Activated CD4-positive, alpha-beta memory T cell treated with anti-CD3 and anti-CD28 coated beads, Interleukin-2, amount 10 ng/mL, durations not matched to agents 7 days and 5 days (primary cell): ENCODE measurements around the gene OXCT2. TPM values are rescaled to one million over a fixed set of nuclear protein-coding genes. Genes with fewer than 3 reads are reported as not detected.
"Not testable (repeated sequence)": the region's sequence is repeated elsewhere in the genome, so short reads cannot be mapped to it uniquely, and the experiment has no call there.

Experiments
- CTCF ChIA-PET: fragments of 350-600 bp; sonication (Branson Sonifier 250); formaldehyde crosslinking; loops from one replicate; lab custom pipeline; 2021; ENCODE audit warnings: antibody characterized with exemption, inconsistent platforms; lab: Charles Lee
- POLR2A ChIA-PET: fragments of 350-600 bp; sonication (Branson Sonifier 250); formaldehyde crosslinking; loops from one replicate; lab custom pipeline; 2021; ENCODE audit warnings: antibody characterized with exemption; lab: Charles Lee
- DNase-seq: peaks from one replicate; pipeline ENCODE4 v3.0.0-alpha.2; 2020
- H3K27ac Mint-ChIP-seq: one replicate; pipeline ENCODE4 v1.8.0; 2021; ENCODE audit warnings: mild to moderate bottlenecking, mixed read lengths
- H3K27me3 Mint-ChIP-seq: one replicate; pipeline ENCODE4 v1.8.0; 2021; ENCODE audit warnings: mixed read lengths
- H3K36me3 Mint-ChIP-seq: one replicate; pipeline ENCODE4 v1.8.0; 2021; ENCODE audit warnings: low read depth, mixed read lengths
- H3K4me1 Mint-ChIP-seq: one replicate; pipeline ENCODE4 v1.8.0; 2021; ENCODE audit warnings: mixed read lengths
- H3K4me3 Mint-ChIP-seq: one replicate; pipeline ENCODE4 v1.8.0; 2021; ENCODE audit warnings: mild to moderate bottlenecking, mixed read lengths
- H3K9me3 Mint-ChIP-seq: one replicate; pipeline ENCODE4 v1.8.0; 2021; ENCODE audit warnings: mixed read lengths
- total RNA-seq, 2 experiments: library from RNA; stranded (reverse); gene quantifications; one replicate each; pipeline ENCODE4 v1.2.3, GENCODE V29; 2021

Gene OXCT2
- total RNA-seq, 2 experiments from 2014 or later, result 0.88 to 1.0 TPM

DNA sequence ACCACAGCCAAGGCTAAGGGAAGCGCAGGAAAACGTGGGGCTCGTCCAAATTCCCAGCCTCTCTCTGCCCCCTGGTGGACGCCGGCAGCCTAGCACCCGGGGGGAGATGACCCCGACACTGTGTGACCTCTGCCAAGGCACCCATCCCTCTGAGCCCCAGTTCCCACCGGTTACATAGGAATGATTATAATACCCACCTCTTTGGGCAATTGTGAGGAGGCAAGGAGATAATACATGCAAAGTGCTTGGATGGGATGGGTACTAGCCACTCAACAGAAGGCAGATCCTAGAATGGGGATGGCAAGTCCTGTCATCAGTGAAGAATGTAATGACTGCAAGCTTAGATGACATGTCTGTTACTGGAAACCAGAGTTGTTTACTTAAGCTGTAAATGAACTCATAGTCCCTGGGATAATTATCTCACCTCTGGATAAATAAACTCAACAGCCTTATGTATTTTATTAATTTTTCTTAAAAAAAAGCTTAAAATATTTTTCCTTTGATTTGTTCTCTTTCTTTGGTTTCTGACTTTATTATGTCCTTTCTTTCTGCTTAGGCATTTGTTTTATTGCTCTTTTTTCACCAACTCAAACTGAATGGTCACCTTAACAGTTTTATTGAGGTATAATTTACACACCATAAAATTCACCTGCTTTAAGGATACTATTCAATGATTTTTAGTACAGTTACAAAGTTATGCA lies 28.8 kb upstream of the OXCT2 start:
- H3K27ac Mint-ChIP-seq, result peak overlapping the region; percentile 80
- peaks cover 13% of the 10 kb centered on the region for H3K4me1 Mint-ChIP-seq
- no peaks in the 10 kb centered on the region for H3K27me3 Mint-ChIP-seq
- CTCF ChIA-PET, result interaction anchor here (0.5 to 4.5 kb wide), 24 partner anchors 10 to 393 kb away, joined by 3 to 41 read pairs (median 4); partner anchors contain the start of genes BMP8B, HPCAL4, MYCL and PPIE
- H3K36me3 Mint-ChIP-seq, result no peaks in the 10 kb centered on the region
- POLR2A ChIA-PET, result interaction anchor here (1.2 to 2.8 kb wide), 6 partner anchors 19 to 240 kb away, joined by 3 to 19 read pairs (median 5); partner anchors contain the start of genes CAP1 and PPIE
- no peaks in the 10 kb centered on the region for H3K9me3 Mint-ChIP-seq
- H3K4me3 Mint-ChIP-seq, result peak overlapping the region; percentile 63
- peak; percentile 72 for DNase-seq

DNA sequence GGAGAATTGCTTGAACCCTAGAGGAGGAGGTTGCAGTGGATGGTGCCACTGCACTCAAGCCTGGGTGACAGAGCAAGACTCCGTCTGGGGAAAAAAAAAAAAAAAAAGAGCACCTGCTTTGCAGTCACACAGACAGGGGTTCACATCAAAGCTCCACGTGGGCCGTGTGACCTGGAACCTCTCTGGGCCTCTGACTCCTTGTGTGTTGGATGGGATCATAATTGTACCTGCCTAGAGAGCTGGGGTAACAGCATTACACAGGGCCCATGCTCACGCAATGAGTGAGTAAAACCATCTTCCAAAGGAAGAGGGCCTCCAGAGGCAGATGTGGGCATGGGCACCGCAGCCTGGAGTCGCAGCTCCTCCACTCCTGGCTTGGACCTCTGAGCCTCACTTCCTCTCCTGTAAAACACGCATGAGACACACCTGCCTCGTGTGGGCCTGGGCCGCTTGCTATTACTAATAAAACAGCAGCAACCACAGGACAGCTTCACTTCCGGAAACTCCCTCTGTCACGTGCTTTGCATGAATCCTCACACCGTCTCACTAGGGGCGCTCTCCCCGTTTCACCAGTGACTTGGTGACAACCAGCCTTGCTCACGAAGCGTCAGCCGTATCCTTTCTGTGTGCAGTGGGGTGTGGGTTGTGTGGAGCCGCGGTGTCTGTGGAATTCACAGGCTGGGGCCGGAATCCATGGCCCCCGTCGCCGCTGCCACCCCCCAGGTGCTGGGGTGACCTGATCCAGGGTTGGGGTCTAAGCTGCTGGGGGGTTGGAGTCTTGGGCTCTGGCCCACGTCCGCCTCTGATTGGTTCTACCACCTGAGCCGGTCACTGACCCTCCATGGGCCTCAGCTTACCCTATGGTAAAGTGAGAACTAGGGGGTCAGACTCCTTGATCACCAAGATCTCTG lies 28.0 kb upstream of the OXCT2 start:
- not testable (repeated sequence) for H3K36me3 Mint-ChIP-seq, H3K27me3 Mint-ChIP-seq, H3K9me3 Mint-ChIP-seq
- ChIA-PET POLR2A (interaction anchor here (0.9 to 2.8 kb wide), 12 partner anchors 10 to 241 kb away, joined by 3 to 19 read pairs (median 4); partner anchors contain the start of genes BMP8B, CAP1 and PPIE), CTCF (interaction anchor here (0.7 to 4.5 kb wide), 33 partner anchors 9 to 744 kb away, joined by 3 to 41 read pairs (median 4); partner anchors contain the start of genes BMP8B, HPCAL4, MYCL and PPIE)
- DNase-seq, result peak; percentile 93
- Mint-ChIP-seq H3K4me1 (peaks cover 13% of the 10 kb centered on the region), H3K4me3 (peak overlapping the region; percentile 63), H3K27ac (peak overlapping the region; percentile 80)

- ChIA-PET CTCF (no interaction called here), POLR2A (no interaction called here)
- Mint-ChIP-seq H3K27ac (no peak overlapping the region), H3K27me3 (peaks cover 4% of the 10 kb centered on the region), H3K4me3 (no peak overlapping the region), H3K9me3 (no peaks in the 10 kb centered on the region), H3K4me1 (peaks cover 20% of the 10 kb centered on the region), H3K36me3 (no peaks in the 10 kb centered on the region)
- DNase-seq, result no peak
Observed at GRCh38 chr1:39795651-39796050, 24.5 kb upstream of the OXCT2 start.

GRCh38 chr1:39791838-39792237 lies 20.7 kb upstream of the OXCT2 start:
- Mint-ChIP-seq H3K4me3 (no peak overlapping the region), H3K36me3 (no peaks in the 10 kb centered on the region), H3K27me3 (peaks cover 19% of the 10 kb centered on the region), H3K9me3 (no peaks in the 10 kb centered on the region), H3K27ac (no peak overlapping the region), H3K4me1 (peaks cover 12% of the 10 kb centered on the region)
- CTCF ChIA-PET, result no interaction called here
- POLR2A ChIA-PET, result no interaction called here
- no peak for DNase-seq

DNA sequence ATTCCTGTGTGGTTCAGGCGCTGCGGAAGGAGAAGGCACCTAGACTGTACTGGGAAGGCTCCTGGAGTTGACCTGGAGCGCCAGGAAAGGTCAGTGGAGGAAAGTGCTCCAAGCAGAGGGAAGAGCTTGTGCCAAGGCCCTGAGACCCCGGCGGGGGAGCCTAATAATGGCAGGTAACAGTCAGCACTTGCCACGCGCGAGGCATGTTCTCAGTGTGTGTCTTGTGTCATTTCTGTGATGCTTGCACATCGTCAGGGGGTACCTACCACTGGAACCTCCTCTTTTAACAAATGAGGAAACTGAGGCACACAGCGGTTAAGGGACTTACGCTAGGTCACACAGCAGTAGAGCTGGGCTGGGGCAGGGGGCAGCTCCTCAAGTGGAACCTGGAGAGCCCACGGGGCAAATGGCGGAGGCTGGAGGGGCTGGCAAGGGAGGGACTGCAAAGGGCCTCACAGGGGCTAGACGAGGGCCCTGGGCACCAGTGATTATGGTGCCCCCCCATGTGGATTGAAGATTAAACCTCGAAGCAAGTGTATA lies 18.5 kb upstream of the OXCT2 start:
- no peak for DNase-seq
- no peaks in the 10 kb centered on the region for H3K36me3 Mint-ChIP-seq
- peaks cover 12% of the 10 kb centered on the region for H3K4me1 Mint-ChIP-seq
- CTCF ChIA-PET, result interaction anchor here (3.2 kb wide), 1 partner anchor 10 kb away, joined by 21 read pairs; no protein-coding TSS in a partner anchor
- peaks cover 25% of the 10 kb centered on the region for H3K27me3 Mint-ChIP-seq
- no peak overlapping the region for H3K27ac Mint-ChIP-seq
- H3K4me3 Mint-ChIP-seq, result peak overlapping the region; percentile 73
- POLR2A ChIA-PET, result interaction anchor here (0.6 to 2.9 kb wide), 2 partner anchors 9 to 69 kb away, joined by 4 to 12 read pairs; no protein-coding TSS in a partner anchor
- H3K9me3 Mint-ChIP-seq, result no peaks in the 10 kb centered on the region

- no peaks in the 10 kb centered on the region for H3K36me3 Mint-ChIP-seq
- peaks cover 12% of the 10 kb centered on the region for H3K4me1 Mint-ChIP-seq
- peak; percentile 53 for DNase-seq
- H3K9me3 Mint-ChIP-seq, result no peaks in the 10 kb centered on the region
- H3K4me3 Mint-ChIP-seq, result peak within 1 kb of the TSS; percentile 73
- no peak within 1 kb of the TSS for H3K27ac Mint-ChIP-seq
- ChIA-PET POLR2A (interaction anchor here (0.6 to 2.9 kb wide), 3 partner anchors 9 to 113 kb away, joined by 3 to 12 read pairs (median 4); partner anchors contain the start of gene MYCL), CTCF (interaction anchor here (0.8 to 3.2 kb wide), 2 partner anchors 11 to 131 kb away, joined by 4 to 21 read pairs; no protein-coding TSS in a partner anchor)
- peaks cover 25% of the 10 kb centered on the region for H3K27me3 Mint-ChIP-seq
Observed at GRCh38 chr1:39788758-39789570, 17.8 kb upstream of the OXCT2 start, which contains the start of gene BMP8B. BMP8B (minus strand) TSS chr1:39788865; CDS start chr1:39788485, 380 bp downstream.

GRCh38 chr1:39788426-39788757 lies 17.2 kb upstream of the OXCT2 start:
- Mint-ChIP-seq H3K27ac (no peak overlapping the region), H3K9me3 (no peaks in the 10 kb centered on the region), H3K4me1 (peaks cover 12% of the 10 kb centered on the region), H3K27me3 (peaks cover 25% of the 10 kb centered on the region), H3K36me3 (no peaks in the 10 kb centered on the region), H3K4me3 (no peak overlapping the region)
- POLR2A ChIA-PET, result interaction anchor here (1.0 to 2.9 kb wide), 2 partner anchors 10 to 114 kb away, joined by 3 to 12 read pairs; partner anchors contain the start of gene MYCL
- CTCF ChIA-PET, result interaction anchor here (0.8 to 3.2 kb wide), 2 partner anchors 11 to 131 kb away, joined by 4 to 21 read pairs; no protein-coding TSS in a partner anchor
- DNase-seq, result no peak

DNA sequence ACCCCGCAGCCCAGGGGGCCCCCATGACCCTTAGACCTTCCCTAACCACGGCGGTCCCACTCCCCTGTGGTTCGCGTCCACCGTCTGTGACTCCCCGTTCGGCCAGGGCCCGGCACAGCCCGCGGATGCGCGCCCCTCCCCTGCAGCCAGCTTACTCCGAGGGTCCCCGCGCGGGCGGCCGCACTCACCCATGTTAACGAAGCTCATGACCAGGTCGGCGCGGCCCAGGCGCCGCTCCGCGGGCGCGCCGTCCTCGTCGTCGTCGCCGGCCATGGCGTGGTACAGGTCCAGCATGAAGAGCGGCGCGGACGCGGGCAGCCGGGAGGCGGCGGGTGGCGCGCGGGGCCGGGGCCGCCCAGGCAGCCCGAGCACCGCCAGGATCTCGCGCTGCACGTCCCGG lies 16.8 kb upstream of the OXCT2 start:
- not testable (repeated sequence) for DNase-seq, H3K27ac Mint-ChIP-seq, H3K9me3 Mint-ChIP-seq, H3K36me3 Mint-ChIP-seq
- ChIA-PET CTCF (interaction anchor here (1.3 to 3.2 kb wide), 2 partner anchors 11 to 12 kb away, joined by 6 to 21 read pairs; no protein-coding TSS in a partner anchor), POLR2A (interaction anchor here (1.0 to 2.9 kb wide), 2 partner anchors 10 to 114 kb away, joined by 3 to 12 read pairs; partner anchors contain the start of gene MYCL)
- Mint-ChIP-seq H3K4me1 (peaks cover 11% of the 10 kb centered on the region), H3K27me3 (peaks cover 25% of the 10 kb centered on the region), H3K4me3 (peak overlapping the region; percentile 13)

DNA sequence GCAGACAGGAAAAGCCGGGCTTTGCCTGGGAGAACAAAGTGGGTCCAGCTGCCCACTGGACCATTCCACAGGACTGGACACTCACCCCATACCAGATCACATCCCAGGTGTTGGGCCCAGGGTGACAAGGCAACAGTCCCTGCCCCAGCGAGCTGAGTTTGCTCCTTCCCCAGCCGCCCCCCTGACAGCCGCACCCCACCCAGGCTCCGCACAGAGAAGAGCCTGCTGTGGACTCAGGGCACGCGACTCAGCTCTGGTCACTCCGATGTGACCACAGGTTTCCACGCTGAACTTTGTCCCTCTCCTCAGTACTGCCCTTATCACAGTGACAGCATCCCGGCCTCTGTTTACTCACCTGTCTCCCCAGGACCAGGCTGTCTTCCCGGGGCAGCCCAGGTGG lies 16.3 kb upstream of the OXCT2 start:
- Mint-ChIP-seq H3K9me3 (no peaks in the 10 kb centered on the region), H3K36me3 (no peaks in the 10 kb centered on the region), H3K27me3 (peaks cover 25% of the 10 kb centered on the region), H3K4me3 (peak overlapping the region; percentile 49), H3K27ac (no peak overlapping the region), H3K4me1 (peaks cover 6% of the 10 kb centered on the region)
- ChIA-PET CTCF (interaction anchor here (1.3 kb wide), 1 partner anchor 11 kb away, joined by 6 read pairs; no protein-coding TSS in a partner anchor), POLR2A (no interaction called here)
- DNase-seq, result no peak

- H3K4me1 Mint-ChIP-seq, DNase-seq, H3K27ac Mint-ChIP-seq, H3K36me3 Mint-ChIP-seq, H3K9me3 Mint-ChIP-seq, POLR2A ChIA-PET: not testable (repeated sequence)
- peak overlapping the region; percentile 49 for H3K4me3 Mint-ChIP-seq
- CTCF ChIA-PET, result interaction anchor here (1.3 kb wide), 1 partner anchor 12 kb away, joined by 6 read pairs; no protein-coding TSS in a partner anchor
- H3K27me3 Mint-ChIP-seq, result peaks cover 25% of the 10 kb centered on the region
Observed at GRCh38 chr1:39787108-39787375, 15.9 kb upstream of the OXCT2 start.

DNA sequence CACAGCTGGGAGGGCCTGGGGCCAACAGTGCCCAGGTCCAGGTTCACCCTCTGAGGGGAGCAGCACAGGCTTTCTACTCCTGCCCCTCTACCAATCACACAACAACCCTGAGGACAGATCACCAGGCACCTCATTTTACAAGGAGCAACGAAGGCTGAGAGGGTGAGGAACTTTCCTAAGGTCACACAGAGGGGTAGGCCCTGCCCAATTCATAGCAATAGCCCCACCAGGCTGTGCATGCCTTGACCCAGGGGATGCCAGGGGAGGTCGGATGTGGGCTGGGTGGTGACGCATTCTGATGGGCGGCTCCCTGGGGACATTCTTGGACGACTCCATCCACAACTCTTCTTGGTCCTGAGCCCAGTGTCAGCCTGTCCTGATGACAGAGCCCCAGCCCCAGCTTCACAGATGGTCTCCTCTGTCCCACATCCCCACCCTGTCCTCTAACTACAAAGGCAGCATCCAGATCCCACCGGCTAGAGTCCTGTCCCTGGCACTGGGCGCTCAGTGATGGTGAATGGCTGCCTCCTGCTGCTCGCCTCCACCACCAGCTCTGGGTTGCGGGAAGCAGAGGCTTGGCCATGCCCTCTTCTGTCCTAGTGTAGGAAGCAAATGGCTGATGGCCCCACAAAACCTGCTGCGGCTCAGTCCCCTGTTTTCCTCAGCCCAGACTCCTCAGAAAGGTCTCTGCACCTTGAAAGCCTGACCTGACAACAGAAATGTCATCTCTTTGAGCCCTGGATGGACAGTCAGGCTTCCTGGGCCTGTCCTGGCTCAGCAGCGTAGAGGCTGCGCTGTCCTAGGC lies 15.4 kb upstream of the OXCT2 start:
- CTCF ChIA-PET, result interaction anchor here (1.0 to 1.3 kb wide), 2 partner anchors 12 to 13 kb away, joined by 4 to 6 read pairs; no protein-coding TSS in a partner anchor
- H3K4me1 Mint-ChIP-seq, H3K9me3 Mint-ChIP-seq, H3K27ac Mint-ChIP-seq, DNase-seq, POLR2A ChIA-PET, H3K36me3 Mint-ChIP-seq: not testable (repeated sequence)
- peak overlapping the region; percentile 49 for H3K4me3 Mint-ChIP-seq
- peaks cover 25% of the 10 kb centered on the region for H3K27me3 Mint-ChIP-seq
